ENCODE measurements around the gene POU2F1. TPM values are rescaled to one million over a fixed set of nuclear protein-coding genes. Genes with fewer than 3 reads are reported as not detected.

POU2F1 gene
- total RNA-seq, 4 donors from 2014 or later = 3.8 to 7.3 (median 4.8) TPM

DNA sequence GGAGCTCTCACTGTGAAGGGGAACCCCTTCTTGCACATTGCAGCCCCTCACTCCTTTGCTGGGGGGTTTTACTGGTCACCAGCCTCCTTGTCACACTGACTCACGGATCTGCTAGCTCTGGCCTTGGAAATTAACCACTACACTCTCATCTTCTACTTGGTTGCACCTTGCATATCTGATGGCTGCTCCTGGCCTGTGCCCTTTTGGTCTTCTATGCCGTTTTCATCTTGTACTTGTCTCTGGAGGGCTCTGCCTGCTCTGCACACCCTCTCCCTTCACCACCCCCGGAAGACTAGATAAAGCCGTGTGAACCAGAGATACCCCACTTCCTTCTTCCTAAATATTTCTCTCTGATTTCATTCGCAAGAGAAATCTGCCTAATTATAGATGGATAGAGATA is 253.1 kb downstream of the POU2F1 start:
- no peak for ATAC-seq
- no peak for DNase-seq
- H3K27me3 ChIP-seq = no peaks in the 10 kb centered on the region
- in situ Hi-C loops (cut with MboI; ENCODE audit: low sequenced_read_pairs in 4 of 4) (no loop called here), intact Hi-C loops (cut with DNase I; ENCODE audit: low total_unique reads) (no loop called here)
- H3K4me1 ChIP-seq = no peaks in the 10 kb centered on the region
- no peak overlapping the region for H3K4me3 ChIP-seq
- TF ChIP-seq POLR2A (IDR thresholded peaks at IDR 0.05) = no peak
- TF ChIP-seq, protein P1, sequence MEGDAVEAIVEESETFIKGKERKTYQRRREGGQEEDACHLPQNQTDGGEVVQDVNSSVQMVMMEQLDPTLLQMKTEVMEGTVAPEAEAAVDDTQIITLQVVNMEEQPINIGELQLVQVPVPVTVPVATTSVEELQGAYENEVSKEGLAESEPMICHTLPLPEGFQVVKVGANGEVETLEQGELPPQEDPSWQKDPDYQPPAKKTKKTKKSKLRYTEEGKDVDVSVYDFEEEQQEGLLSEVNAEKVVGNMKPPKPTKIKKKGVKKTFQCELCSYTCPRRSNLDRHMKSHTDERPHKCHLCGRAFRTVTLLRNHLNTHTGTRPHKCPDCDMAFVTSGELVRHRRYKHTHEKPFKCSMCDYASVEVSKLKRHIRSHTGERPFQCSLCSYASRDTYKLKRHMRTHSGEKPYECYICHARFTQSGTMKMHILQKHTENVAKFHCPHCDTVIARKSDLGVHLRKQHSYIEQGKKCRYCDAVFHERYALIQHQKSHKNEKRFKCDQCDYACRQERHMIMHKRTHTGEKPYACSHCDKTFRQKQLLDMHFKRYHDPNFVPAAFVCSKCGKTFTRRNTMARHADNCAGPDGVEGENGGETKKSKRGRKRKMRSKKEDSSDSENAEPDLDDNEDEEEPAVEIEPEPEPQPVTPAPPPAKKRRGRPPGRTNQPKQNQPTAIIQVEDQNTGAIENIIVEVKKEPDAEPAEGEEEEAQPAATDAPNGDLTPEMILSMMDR (IDR thresholded peaks at IDR 0.05 in 4 of 5, conservative IDR thresholded peaks at IDR 0.05 in 1 of 5) = no peak
- H3K27ac ChIP-seq = no peak overlapping the region
- no peaks in the 10 kb centered on the region for H3K36me3 ChIP-seq
- H3K9me3 ChIP-seq = no peaks in the 10 kb centered on the region

DNA sequence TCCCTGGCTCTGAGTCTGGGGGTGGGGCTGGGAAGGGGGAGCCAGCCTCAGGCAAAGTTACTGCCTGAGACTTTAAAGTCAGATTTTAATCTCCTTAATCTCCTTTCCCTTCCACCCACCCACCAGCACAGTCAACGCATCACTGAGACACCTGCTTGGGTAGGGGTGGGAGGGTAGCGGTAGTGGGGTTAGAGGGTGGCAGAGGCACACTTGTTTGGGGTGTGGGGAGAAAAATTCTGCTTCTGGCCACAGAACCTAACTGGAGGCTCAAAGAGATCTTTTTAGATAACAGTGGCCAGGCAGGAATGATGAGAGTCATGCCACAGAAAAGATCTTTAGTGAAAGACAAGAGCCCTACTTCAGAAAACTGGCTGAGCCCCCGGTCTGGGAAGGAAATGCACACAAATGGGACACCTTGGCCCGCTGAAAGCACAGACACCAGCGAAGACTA is 253.5 kb downstream of the POU2F1 start:
- Histone ChIP-seq H3K27ac (no peak overlapping the region), H3K4me3 (no peak overlapping the region), H3K4me1 (no peaks in the 10 kb centered on the region), H3K9me3 (no peaks in the 10 kb centered on the region), H3K36me3 (no peaks in the 10 kb centered on the region), H3K27me3 (no peaks in the 10 kb centered on the region)
- TF ChIP-seq, protein P1 (IDR thresholded peaks at IDR 0.05 in 4 of 5, conservative IDR thresholded peaks at IDR 0.05 in 1 of 5) = no peak
- no peak for TF ChIP-seq POLR2A (IDR thresholded peaks at IDR 0.05)
- intact Hi-C loops (cut with DNase I; ENCODE audit: low total_unique reads) (no loop called here), in situ Hi-C loops (cut with MboI; ENCODE audit: low sequenced_read_pairs in 4 of 4) (no loop called here)
- DNase-seq = no peak
- no peak for ATAC-seq

DNA sequence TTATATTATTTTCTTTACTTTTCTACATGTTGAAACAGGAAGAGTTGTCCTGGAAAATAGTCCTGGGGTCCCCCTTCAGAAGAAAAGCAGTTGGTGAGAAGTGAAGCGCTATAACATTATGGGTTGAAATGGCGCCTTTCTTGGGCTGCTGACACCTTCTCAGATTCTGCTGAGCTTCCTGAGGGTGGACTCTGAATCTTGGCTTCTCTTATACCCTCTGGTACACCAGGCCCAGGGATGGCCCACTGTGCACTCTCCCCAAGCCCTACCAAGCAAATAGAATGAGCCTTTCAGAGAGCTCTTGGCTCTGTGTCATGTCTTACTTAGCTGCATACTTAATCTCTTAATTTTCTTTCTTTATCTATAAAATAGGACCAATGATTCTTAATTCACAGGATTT is 255.4 kb downstream of the POU2F1 start:
- no peak overlapping the region for H3K4me3 ChIP-seq
- TF ChIP-seq, protein P1 (IDR thresholded peaks at IDR 0.05 in 4 of 5, conservative IDR thresholded peaks at IDR 0.05 in 1 of 5) = no peak
- no peak for TF ChIP-seq POLR2A (IDR thresholded peaks at IDR 0.05)
- H3K4me1 ChIP-seq = no peaks in the 10 kb centered on the region
- H3K36me3 ChIP-seq = no peaks in the 10 kb centered on the region
- H3K27ac ChIP-seq = no peak overlapping the region
- ATAC-seq (no peak), DNase-seq (no peak)
- intact Hi-C loops (cut with DNase I; ENCODE audit: low total_unique reads) (no loop called here), in situ Hi-C loops (cut with MboI; ENCODE audit: low sequenced_read_pairs in 4 of 4) (no loop called here)
- no peaks in the 10 kb centered on the region for H3K9me3 ChIP-seq
- no peaks in the 10 kb centered on the region for H3K27me3 ChIP-seq

Other genes starting within 250 kb of the POU2F1 start
- gene ILDR2, start 245.3 kb upstream of the POU2F1 start, total RNA-seq = under 1 TPM; 0.10 to 0.47 (median 0.25) TPM
- not detected for gene MAEL, start 231.6 kb upstream of the POU2F1 start, total RNA-seq
- gene GPA33, start 130.5 kb upstream of the POU2F1 start, total RNA-seq = 1 to 10 TPM in 1 of 4 donors, not detected in 3; 1.9 TPM
- gene STYXL2, start 126.8 kb upstream of the POU2F1 start, total RNA-seq = 100 to 1,000 TPM in 1 of 4 donors, 10 to 100 TPM in 3; 63.7 to 159 (median 89.1) TPM